Measurements from ENCODE around the gene TTLL7. TPM values are rescaled to one million over a fixed set of nuclear protein-coding genes. Genes with fewer than 3 reads are reported as not detected.

TTLL7 gene
- total and polyA plus RNA-seq, 2 donors (not counting 1 experiment from before 2014, with no cell fraction given), result 0.01 TPM; not detected in 1

DNA sequence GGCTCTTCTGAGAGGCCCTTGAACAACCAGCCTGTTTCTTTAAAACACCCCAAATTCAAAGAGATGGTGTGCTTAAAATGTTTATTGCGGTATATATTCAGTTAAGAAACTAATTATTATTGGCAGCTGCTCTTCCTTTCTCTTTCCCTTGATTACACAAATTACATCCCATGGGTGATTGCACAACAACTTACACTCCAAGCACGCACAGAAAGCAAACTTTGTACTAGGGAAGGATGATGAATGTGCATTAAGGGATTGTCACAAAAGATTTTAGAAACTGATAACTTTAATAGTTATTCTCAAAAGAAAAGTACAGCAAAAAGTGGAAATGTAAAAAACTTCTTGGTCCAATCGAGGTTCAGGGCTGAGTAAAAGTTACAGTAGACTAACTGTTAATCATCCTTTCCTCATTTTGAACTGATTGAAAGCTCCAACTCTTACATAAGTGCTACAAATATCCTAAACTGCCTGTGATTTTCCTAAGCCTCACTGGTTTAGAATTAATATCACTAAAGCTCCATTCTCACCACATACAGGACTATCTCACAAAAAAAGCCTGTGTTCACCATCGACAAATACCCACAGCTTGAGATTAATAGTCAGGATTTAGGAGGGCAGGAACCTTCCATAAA is 153.4 kb downstream of the TTLL7 start:
- no peaks in the 10 kb centered on the region for H3K27me3 ChIP-seq (replicated peaks in 1 of 4; ENCODE audit: control extremely low read depth in 1 of 4, control insufficient read depth in 3 of 4, insufficient read depth in 4 of 4, low read length in 3 of 4)
- H4K20me1 ChIP-seq (ENCODE audit: control insufficient read depth, insufficient read depth, low read length, poor library complexity, severe bottlenecking), result no peaks in the 10 kb centered on the region
- no peak for TF ChIP-seq EZH2 (IDR thresholded peaks at IDR 0.05; ENCODE audit: borderline replicate concordance, insufficient read depth, low read depth, low read length, poor library complexity, severe bottlenecking)
- ATAC-seq (ENCODE audit: low read depth), result no peak
- no peaks in the 10 kb centered on the region for H3K9me3 ChIP-seq (ENCODE audit: control extremely low read depth in 1 of 3, control insufficient read depth in 2 of 3, insufficient read depth in 1 of 3, low read length in 2 of 3)
- H3K4me3 ChIP-seq (ENCODE audit: control extremely low read depth in 1 of 5, extremely low read depth in 1 of 5, insufficient read depth in 1 of 5, low read depth in 2 of 5, low read length in 4 of 5), result no peak overlapping the region
- H3K27ac ChIP-seq (ENCODE audit: low read length in 2 of 2), result no peak overlapping the region
- no peak overlapping the region for H3K4me3 Mint-ChIP-seq
- no peak for DNase-seq
- H3K9ac ChIP-seq (ENCODE audit: low read length), result no peak overlapping the region
- no CpG with 5 or more reads among the region's 4 CpGs for WGBS (ENCODE audit: insufficient coverage)
- H2AFZ ChIP-seq (ENCODE audit: insufficient read depth, low read depth, low read length, poor library complexity, severe bottlenecking), result no peak overlapping the region
- no peaks in the 10 kb centered on the region for H3K79me2 ChIP-seq (ENCODE audit: control insufficient read depth, insufficient read depth, low read length)
- intact Hi-C loops (cut with micrococcal nuclease), result no loop called here
- H3K27me3 Mint-ChIP-seq, result no peaks in the 10 kb centered on the region
- H3K27ac Mint-ChIP-seq, result no peak overlapping the region
- H3K36me3 ChIP-seq (replicated peaks in 1 of 2; ENCODE audit: control extremely low read depth in 1 of 2, control insufficient read depth in 1 of 2, extremely low read depth in 1 of 2, insufficient read depth in 2 of 2, low read length in 1 of 2), result no peaks in the 10 kb centered on the region
- no peaks in the 10 kb centered on the region for H3K4me1 ChIP-seq (ENCODE audit: control insufficient read depth in 2 of 2, insufficient read depth in 2 of 2, low read length in 2 of 2)
- CTCF ChIA-PET, result no interaction called here
- H3K4me1 Mint-ChIP-seq, result no peaks in the 10 kb centered on the region
- H3K4me2 ChIP-seq (replicated peaks; ENCODE audit: low read depth, low read length, poor library complexity, severe bottlenecking), result no peak overlapping the region
- H3K9me3 Mint-ChIP-seq (ENCODE audit: insufficient read depth), result no peaks in the 10 kb centered on the region
- POLR2A ChIA-PET, result no interaction called here

DNA sequence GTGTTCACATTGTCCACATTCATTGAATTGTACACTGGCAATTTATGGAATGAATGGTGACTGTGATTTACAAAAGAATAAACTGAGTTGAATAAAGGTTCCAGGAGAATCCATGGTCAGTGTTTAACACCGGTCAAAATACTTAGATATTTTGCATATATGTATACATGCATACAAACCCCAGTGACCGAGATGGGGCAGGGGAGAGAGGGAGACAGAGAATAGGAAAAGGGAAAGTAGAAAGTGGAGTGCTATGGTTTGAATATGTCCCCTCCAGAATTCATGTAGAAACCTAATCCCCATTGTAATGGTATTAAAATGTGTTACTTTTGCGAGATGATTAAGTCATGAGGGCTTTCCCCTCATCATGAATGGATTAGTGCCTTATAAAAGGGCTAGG is 154.4 kb downstream of the TTLL7 start:
- Histone ChIP-seq H3K36me3 (replicated peaks in 1 of 2; ENCODE audit: control extremely low read depth in 1 of 2, control insufficient read depth in 1 of 2, extremely low read depth in 1 of 2, insufficient read depth in 2 of 2, low read length in 1 of 2) (no peaks in the 10 kb centered on the region), H3K4me3 (ENCODE audit: control extremely low read depth in 1 of 5, extremely low read depth in 1 of 5, insufficient read depth in 1 of 5, low read depth in 2 of 5, low read length in 4 of 5) (no peak overlapping the region), H3K27me3 (replicated peaks in 1 of 4; ENCODE audit: control extremely low read depth in 1 of 4, control insufficient read depth in 3 of 4, insufficient read depth in 4 of 4, low read length in 3 of 4) (no peaks in the 10 kb centered on the region), H3K79me2 (ENCODE audit: control insufficient read depth, insufficient read depth, low read length) (no peaks in the 10 kb centered on the region), H3K9me3 (ENCODE audit: control extremely low read depth in 1 of 3, control insufficient read depth in 2 of 3, insufficient read depth in 1 of 3, low read length in 2 of 3) (no peaks in the 10 kb centered on the region), H3K4me1 (ENCODE audit: control insufficient read depth in 2 of 2, insufficient read depth in 2 of 2, low read length in 2 of 2) (no peaks in the 10 kb centered on the region), H3K27ac (ENCODE audit: low read length in 2 of 2) (no peak overlapping the region), H3K4me2 (replicated peaks; ENCODE audit: low read depth, low read length, poor library complexity, severe bottlenecking) (no peak overlapping the region), H4K20me1 (ENCODE audit: control insufficient read depth, insufficient read depth, low read length, poor library complexity, severe bottlenecking) (no peaks in the 10 kb centered on the region), H2AFZ (ENCODE audit: insufficient read depth, low read depth, low read length, poor library complexity, severe bottlenecking) (no peak overlapping the region), H3K9ac (ENCODE audit: low read length) (no peak overlapping the region)
- H3K4me3 Mint-ChIP-seq, result no peak overlapping the region
- POLR2A ChIA-PET, result no interaction called here
- CTCF ChIA-PET, result no interaction called here
- no peak for DNase-seq
- no peak overlapping the region for H3K27ac Mint-ChIP-seq
- no peaks in the 10 kb centered on the region for H3K9me3 Mint-ChIP-seq (ENCODE audit: insufficient read depth)
- intact Hi-C loops (cut with micrococcal nuclease), result no loop called here
- ATAC-seq (ENCODE audit: low read depth), result no peak
- WGBS (ENCODE audit: insufficient coverage), result no CpG with 5 or more reads among the region's 3 CpGs
- no peak for TF ChIP-seq EZH2 (IDR thresholded peaks at IDR 0.05; ENCODE audit: borderline replicate concordance, insufficient read depth, low read depth, low read length, poor library complexity, severe bottlenecking)
- TF ChIP-seq, protein P1, sequence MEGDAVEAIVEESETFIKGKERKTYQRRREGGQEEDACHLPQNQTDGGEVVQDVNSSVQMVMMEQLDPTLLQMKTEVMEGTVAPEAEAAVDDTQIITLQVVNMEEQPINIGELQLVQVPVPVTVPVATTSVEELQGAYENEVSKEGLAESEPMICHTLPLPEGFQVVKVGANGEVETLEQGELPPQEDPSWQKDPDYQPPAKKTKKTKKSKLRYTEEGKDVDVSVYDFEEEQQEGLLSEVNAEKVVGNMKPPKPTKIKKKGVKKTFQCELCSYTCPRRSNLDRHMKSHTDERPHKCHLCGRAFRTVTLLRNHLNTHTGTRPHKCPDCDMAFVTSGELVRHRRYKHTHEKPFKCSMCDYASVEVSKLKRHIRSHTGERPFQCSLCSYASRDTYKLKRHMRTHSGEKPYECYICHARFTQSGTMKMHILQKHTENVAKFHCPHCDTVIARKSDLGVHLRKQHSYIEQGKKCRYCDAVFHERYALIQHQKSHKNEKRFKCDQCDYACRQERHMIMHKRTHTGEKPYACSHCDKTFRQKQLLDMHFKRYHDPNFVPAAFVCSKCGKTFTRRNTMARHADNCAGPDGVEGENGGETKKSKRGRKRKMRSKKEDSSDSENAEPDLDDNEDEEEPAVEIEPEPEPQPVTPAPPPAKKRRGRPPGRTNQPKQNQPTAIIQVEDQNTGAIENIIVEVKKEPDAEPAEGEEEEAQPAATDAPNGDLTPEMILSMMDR (IDR thresholded peaks at IDR 0.05), result no peak
- no peaks in the 10 kb centered on the region for H3K4me1 Mint-ChIP-seq
- H3K27me3 Mint-ChIP-seq, result no peaks in the 10 kb centered on the region

Measured in B cell (primary cell).